ENCODE data around the gene ADARB1.
A peak's percentile ranks its signal among the peaks of the same experiment; 100 is the strongest.

ADARB1 gene

DNA sequence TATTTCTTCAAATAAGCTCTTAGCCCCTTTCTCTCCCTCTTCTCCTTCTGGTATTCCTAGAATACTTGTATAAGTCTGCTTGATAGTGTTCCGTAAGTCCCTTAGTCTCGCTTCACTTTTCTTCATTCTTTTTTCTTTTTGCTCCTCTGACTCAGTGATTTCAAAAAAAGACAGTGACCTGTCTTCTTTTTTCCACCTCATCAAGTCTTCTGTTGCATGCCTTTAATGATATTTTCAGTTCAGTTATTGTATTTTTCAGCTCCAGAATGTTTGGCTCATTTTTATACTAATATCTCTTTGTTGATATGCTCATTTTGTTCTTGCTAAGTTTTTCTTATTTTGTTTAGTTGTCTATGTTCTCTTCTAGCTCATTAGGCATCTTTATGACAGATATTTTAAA is 115.6 kb downstream of the ADARB1 start:
- DNase-seq: no peak

DNA sequence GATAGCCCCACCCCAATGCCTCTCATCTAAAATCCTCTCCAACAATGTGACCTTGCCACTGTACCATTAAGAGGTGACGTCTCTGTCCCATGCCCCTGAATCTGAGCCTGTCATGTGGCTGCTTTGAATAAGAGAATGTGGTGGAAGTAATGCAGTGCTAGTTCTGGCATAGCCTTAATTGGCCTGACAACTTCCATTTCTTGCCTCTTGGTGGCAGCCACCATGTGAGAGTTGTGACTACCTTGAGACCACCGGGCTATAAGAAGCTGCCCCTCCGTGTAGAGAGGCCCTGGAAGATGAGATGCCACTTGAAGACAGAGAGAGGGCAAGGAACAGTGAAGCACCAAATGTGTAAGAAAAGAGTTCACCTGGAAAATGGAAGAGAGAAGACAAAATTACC is 118.0 kb downstream of the ADARB1 start:
- no peak for DNase-seq

DNA sequence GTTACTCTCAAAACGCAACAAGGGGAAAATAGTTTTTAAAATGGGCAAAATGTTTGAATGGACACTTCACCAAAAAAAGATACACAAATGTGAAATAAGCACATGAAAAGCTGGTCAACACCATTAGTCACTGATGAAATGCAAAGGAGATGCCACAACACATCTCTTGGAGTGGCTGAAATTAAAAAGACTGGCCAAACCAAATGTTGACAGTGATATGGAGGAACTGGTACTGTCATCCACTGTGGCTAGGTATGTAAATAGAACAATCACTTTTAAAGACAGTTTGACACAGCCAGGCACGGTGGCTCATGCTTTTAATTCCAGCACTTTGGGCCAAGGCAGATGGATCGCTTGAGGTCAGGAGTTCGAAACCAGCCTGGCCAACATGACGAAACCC is 122.2 kb downstream of the ADARB1 start:
- no peak for DNase-seq

DNA sequence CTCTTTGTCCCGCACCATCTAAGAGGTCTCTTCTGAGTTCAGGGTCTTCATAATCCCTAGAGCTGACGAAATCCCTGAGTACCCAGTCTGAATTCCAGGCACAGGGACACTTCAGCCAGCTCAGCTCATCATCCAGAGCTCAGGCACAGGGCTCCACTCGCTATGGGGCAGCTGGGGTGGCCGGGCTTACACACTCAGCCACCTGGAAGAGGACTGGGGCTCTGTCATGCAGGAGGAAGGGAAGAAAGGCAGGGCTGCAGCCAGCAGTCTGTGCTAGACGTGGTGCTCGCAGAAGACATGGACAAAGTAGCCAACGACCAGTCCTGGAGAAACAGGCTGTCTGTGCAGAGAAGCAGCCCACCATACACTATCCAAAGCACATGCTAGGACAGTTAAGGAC is 124.8 kb downstream of the ADARB1 start:
- no peak for DNase-seq

DNA sequence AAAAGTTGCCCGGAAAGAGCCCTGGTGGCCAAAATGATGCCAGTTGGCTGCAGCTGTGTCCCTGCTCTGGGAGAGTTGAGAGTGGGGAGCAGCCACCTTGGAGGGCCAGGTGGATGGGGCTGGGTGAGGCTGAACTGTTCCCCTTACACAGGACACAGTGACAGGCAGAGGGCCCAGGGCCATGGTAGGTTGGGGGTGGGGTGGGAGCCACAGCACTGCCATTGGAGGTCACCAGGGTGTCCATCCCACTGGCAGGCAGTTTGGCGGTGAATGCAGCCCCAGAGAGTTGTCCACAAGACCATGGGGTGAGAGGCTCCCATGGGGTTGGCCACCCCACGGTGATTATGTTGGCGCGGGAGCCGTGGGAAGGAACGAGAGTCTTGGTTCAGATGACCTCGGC is 125.7 kb downstream of the ADARB1 start:
- no peak for DNase-seq

DNA sequence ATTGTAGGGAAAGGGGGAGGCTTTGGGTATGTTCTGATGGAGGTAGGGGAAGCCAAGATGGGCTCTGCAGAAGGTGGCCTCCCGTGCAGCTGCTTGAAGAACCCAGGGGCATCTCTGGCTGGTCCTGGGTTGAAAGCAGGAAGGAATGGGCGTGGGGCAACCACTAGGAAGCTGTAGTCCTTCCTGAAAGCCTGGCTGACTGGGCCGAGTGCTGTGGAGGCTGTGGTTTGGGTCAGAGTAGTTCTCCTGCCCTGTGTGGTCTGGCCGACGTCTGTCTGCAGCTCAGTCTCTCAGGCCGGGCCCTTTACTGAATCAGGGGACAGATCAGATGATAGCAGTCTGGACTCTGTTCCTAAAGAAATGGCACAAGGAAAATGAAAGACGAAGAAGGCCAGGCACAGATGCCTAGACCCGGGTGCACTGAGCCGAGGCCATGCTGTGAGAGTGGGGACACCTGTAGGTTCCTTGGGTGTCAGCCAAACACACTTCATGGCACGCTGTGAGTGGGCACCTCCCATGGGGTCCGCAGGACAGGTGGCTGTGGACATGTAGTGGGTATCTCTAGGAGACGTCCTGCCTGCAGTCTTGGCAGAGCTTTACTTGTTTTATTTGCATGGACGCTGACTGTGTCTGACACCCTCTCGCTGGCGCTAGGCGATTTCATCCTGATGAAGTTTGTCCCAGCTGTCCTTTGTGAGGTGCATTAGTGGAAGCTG is 126.4 kb downstream of the ADARB1 start:
- no peak for DNase-seq

DNA sequence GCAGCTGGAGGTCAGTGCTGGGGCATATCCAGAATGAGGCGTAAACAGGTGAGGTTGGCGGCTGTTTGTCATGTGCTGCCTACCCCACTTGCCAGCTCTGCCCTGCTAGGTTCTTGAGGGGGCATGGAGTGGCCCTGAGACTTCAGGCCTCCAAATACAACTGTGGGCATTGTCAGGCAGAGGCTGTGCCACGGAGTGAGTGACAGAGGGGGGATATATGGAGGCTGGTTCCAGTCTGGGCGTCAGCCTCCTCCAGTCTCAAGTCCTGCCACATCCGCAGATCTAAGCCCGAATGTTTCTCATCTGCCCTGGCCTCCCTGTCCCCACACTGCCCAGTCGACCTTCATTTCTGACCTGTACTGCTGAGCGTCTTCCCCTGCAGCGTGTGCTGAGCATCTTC is 128.0 kb downstream of the ADARB1 start:
- DNase-seq: no peak

DNA sequence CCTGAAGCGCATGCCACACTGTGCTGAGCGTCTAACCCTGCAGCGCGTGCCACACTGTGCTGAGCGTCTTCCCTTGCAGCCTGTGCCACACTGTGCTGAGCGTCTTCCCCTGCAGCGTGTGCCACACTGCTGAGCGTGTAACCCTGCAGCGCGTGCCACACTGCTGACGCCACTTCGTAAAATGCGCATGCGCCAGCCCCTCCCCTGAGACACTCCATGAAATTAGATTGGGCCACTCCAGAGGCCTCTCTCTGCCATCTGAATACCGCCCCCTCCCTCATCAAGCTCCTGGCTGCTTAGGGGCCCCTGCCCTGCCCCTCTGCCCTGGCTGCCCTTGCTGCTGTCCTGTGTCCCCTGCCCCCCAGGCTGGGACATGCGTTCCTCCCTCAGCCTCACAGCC is 128.5 kb downstream of the ADARB1 start:
- no peak for DNase-seq

DNA sequence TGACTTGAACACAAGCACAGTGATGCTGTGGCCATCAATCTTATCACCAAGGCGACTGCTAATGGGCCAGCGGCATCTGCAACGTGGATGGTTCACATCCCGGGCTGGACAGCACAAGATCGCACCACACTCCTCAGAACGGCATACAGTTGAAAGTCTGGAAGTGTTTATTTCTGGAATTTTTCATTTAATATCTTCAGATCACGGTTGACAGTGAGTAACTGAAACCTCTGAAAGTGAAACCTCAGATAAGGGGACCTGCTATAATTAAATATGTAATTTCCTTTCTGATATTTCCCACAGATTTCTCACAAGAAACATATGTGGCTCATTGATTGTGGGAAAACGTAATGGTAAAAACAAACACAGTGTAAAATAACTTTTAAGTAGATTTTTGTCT is 129.6 kb downstream of the ADARB1 start:
- DNase-seq: no peak

DNA sequence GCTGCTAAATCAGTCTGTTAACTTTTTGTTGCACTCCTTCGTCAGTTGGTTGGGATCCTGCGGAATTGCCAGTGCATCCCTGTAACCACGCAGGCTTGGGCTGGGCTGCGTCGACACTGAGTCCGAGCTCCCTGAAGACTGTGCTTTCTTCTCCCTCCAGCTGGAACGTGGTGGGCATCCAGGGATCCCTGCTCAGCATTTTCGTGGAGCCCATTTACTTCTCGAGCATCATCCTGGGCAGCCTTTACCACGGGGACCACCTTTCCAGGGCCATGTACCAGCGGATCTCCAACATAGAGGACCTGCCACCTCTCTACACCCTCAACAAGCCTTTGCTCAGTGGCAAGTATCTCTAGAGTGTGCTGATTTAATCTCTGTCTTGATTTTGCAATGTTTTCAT is 130.0 kb downstream of the ADARB1 start:
- no peak for DNase-seq

DNA sequence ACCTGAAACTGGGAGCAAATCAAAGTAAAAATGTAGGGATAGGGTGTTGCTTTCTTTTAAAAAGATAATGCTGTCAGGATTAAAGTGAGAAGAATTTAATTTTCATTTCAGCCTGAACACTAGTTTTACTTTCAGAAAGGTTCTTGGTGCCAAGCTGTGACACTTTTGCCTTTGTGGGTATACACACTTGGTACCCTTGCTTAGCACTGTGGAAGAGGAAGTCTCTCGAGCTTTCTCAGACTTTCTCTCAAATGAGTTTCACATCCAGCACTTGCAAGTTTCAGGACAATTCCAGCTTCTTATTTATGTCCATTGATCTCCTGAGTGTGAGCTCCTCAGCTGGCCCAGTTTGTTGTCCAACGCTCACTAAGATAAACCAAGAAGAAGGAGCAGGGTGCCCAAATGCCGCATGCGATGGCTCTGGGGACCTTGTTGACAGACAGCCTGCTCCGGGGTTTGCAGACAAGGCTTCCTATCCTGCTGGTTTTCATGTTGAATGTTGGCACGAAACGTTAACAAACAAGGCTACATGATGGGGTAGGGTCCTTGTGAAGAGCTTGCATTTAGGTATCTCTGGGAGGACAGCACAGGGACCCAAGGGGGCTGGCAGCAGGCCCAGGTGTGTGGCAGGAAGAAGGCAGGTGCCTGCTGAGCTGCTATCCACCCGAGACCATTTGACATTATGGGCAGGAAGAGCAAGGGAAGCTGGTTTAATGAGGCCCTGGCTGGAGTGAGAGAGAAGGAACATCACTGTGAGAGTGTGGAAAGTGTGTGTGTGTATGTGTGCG is 133.7 kb downstream of the ADARB1 start:
- DNase-seq: no peak

DNA sequence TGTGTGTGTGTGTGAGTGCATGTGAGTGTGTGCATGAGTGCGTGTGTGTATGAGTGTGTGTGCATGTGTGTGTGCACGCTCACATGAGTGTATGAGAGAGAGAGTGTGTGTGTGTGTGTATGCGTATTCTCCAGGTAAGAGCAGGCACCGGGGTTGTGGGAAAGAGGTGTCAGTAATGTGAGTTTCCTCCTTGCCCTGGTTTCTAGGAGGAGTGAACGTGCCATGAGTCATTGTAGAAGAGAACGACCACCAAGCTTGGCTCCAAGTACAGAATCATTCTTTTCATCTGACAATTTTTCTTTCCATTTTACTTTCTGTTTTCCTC is 134.2 kb downstream of the ADARB1 start:
- no peak for DNase-seq

DNA sequence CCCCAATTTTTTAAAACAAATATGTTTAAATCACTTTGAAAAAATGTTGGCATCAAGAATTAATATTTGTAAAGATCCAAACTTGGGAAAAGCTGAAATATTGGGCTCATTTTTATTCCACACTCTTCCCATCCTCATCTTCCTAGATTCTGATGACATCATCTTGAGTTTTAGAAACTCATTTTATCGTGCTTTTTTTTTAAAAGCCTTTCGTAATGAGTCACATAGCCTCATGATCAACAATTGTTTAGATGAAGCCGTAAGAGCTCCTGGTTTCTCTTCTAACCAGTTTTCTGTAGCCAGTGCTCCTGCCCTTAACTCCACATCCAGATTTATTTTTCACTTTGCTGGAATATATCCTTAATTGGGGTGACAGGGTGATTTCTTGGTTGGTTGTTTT is 134.7 kb downstream of the ADARB1 start:
- no peak for DNase-seq

DNA sequence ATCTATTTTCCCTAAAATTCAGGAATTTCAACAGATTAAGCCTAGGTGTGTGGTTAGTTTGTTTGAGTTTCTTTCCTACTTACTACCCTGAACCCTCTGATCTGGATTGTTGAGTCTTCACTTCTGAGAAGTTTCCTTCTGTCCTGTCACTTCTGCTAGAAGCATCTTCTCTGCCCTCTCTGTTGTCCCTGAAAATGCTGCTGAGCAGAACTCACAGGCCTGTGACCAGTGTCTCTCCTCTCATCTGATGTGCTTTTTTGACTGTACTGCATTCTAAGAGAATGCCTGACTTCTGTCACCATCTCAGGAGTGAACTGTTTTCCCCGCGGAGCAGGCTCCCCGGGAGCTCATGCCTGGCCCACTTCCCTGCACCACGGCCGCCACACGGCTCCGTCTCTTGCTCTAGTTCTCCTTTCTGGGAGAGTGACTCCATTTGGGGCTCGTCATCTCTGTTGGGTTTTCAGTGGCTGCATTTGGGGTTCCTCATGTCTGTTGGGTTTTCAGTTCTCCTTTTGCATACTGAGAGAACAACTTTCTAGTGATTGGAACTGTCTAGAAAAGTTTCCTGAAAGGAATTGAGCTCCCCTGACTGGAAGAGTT is 135.4 kb downstream of the ADARB1 start:
- DNase-seq: peak in 4 of 56 donors; percentile 10 to 31 (median 23)

DNA sequence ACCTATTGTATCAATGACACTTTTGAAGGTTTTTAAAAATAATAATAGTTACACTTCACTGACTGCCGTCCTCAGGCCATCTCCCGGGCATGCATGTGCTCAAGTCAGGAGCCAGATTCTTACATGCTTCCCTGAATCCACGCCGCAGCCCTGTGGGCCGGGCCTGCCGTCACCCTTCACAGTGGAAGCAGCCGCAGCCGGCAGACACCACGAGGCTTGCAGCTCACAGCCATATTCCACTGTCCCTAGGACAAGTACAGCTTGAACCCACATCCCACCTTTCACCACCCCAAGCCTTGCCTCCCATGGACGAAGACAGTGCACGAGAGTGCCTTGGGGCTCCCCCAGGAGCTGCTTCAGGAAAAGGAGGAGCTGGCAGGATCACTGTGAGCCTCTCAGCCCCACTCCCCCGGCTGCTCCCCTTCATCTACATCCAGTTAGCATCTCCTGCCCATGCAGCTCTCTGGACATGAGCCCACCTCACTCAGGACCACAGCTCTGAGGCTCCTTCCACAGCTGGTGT is 136.1 kb downstream of the ADARB1 start:
- DNase-seq: no peak

DNA sequence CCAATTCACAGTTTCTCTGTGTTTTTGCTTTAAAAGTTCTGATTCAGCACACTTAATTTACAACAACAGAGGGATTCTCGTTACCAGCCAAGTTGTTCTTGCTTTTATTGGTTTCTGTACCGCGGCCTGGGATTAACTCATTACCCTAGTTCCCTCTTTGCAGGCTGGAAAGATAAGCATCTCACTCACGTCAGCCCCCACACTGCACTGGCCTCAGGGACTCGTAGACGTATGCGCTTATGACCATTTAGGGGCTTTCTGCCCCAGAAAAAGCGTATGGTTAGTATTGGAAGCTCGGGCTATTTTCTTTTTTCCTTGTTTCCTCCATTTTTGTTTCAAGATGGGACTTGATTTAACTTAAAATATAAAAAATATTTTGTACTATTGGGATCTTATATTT is 137.3 kb downstream of the ADARB1 start:
- no peak for DNase-seq

DNA sequence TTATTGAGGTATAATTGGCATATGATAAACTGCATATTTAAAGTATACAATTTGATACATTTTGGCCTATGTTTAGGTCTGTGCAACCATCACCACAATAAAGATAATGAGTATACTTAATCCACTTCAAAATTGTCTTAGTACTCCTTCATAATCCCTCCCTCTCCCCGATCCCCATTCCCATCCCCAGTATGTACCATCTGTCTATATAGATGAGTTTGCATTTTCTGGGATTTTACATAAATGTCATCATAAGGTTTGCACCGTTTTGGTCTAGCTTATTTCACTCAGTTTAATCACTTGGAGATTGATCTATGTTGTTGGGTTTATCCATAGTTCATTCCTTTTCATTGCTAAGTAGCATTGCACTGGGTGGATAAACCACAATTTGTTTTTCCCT is 139.0 kb downstream of the ADARB1 start:
- DNase-seq: no peak

DNA sequence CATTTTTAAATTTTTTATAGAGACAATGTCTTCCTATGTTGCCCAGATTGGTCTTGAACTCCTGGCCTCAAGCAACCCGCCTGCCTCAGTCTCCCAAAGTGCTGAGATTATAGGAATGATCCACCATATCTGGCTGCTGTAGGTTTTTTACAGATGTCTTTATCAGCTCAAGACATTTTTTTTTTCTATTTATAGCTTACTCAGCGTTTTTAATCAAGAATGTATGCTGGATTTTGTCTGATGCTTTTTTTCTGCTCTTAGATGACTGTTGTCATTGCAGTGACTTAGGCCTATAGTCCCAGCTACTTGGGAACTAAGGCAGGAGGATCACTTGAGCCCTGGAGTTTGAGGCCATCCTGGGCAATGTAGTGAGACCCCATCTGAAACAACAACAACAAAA is 140.8 kb downstream of the ADARB1 start:
- DNase-seq: no peak

DNA sequence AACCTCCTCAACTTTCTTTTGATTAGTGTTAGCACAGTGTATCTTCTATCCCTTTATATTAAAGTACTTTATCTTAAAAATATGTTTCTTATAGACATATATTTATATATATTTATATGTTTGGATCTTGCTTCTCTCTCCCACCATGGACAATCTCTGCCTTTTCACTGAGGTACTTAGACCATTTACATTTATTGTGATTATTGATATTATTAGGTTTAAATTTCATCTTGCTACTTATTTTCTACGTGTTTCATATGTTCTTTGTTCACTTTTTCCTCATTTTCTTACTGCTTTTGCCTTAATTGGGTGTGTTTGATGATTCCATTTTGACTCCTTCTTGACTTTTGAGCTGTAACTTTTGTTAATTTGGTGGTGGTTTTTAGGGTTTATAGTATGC is 142.6 kb downstream of the ADARB1 start:
- DNase-seq: no peak

DNA sequence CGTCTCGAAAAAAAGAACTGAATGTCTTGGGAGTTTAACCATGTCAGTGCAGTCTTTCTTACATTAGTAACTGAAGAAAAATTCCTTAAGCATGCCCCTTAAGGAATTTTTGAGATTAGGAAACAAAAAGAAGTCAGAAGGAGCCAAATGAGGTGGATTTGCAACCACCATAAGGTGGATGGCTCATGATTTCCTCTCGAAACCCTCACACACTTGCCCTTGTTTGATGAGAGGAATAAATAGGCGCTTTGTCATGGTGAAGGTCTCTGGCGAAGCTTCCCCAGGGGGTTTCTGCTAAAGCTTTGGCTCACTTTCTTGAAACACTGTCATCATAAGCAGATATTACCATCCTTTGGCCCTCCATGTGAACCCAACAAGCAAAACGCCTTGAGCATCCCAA is 145.1 kb downstream of the ADARB1 start:
- no peak for DNase-seq

DNA sequence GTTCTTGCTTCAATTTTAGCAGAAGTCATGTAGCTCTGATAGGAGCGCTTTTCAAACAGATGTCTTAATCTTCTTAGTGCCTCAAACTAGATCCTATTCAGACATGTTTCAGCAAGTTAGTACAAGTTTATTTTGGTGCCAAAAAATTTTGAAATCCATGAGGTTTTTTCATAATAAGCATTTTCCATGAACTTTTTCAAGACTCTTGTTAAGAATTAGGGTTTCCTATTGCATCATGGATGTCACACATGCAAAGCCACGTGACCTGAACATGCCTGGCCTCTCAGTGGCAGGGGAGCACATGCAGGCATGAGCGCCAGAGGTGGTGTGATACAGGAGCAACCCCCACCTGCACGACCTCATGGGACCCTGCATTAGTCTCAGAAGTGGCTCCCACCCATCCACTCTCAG is 145.7 kb downstream of the ADARB1 start:
- DNase-seq: no peak

DNA sequence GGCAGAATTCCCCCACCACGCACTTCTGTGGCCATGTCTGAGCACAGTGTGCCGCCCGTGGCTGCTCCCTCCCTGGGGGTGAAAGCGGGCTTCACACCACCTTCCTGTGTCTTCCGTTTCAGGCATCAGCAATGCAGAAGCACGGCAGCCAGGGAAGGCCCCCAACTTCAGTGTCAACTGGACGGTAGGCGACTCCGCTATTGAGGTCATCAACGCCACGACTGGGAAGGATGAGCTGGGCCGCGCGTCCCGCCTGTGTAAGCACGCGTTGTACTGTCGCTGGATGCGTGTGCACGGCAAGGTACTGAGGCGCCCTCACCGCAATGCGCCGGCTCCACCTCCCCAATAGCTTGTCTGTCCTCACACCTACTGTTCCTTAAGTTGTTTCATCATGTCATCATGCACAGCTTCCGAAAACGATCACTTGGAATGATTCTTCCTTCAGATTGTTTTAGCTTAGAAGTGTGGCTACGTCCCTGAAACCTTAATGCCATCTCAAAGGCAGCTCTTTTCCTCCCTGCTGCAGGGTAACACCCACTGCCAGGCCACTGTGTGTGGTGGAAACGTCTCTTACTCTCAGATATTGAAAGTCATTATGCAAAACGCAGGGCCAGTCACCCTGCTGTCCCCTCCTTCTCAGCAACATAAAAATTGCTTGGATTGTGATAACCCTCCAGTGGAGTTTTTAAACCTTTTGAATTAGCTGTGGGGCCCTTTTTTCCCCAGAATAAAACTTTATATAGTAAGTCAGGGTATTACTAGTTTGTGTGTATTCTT is 146.5 kb downstream of the ADARB1 start:
- no peak for DNase-seq
